ENCODE results near the gene RHNO1. TPM values are rescaled to one million over a fixed set of nuclear protein-coding genes. Genes with fewer than 3 reads are reported as not detected.
"Not testable (repeated sequence)": the region's sequence is repeated elsewhere in the genome, so short reads cannot be mapped to it uniquely, and the experiment has no call there.

RHNO1 gene
- total RNA-seq, 4 donors from 2014 or later: 17.2 to 33.1 (median 21.0) TPM

DNA sequence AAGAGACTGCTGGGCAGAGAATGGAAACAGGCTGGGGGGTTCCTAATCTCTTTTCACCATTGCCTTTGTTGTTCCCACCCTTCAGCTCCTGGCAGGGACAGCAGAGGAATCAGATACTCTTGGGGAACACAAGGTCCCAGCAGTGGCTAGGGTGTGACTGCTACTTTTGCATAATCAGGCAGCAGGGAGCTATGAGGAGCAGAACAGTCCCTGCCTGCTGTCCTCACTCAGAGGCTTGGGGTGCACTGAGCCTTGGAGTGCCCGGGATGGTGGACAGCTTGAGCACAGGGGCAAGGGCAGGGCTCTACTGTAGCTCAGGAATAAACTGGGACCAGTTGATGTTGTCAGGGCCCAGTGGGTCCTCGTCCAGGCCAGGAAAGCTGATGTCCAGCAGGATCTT is 18.7 kb upstream of the RHNO1 start:
- Histone ChIP-seq H3K4me1 (no peaks in the 10 kb centered on the region), H3K9me3 (no peaks in the 10 kb centered on the region), H3K27me3 (no peaks in the 10 kb centered on the region), H3K4me3 (no peak overlapping the region), H3K36me3 (peaks cover 27% of the 10 kb centered on the region), H3K27ac (no peak overlapping the region)
- DNase-seq (ENCODE audit: low spot score in 2 of 2): no peak
- no peak for TF ChIP-seq EP300 (IDR thresholded peaks at IDR 0.05)
- TF ChIP-seq, protein P1, sequence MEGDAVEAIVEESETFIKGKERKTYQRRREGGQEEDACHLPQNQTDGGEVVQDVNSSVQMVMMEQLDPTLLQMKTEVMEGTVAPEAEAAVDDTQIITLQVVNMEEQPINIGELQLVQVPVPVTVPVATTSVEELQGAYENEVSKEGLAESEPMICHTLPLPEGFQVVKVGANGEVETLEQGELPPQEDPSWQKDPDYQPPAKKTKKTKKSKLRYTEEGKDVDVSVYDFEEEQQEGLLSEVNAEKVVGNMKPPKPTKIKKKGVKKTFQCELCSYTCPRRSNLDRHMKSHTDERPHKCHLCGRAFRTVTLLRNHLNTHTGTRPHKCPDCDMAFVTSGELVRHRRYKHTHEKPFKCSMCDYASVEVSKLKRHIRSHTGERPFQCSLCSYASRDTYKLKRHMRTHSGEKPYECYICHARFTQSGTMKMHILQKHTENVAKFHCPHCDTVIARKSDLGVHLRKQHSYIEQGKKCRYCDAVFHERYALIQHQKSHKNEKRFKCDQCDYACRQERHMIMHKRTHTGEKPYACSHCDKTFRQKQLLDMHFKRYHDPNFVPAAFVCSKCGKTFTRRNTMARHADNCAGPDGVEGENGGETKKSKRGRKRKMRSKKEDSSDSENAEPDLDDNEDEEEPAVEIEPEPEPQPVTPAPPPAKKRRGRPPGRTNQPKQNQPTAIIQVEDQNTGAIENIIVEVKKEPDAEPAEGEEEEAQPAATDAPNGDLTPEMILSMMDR (IDR thresholded peaks at IDR 0.05): no peak
- no peak for TF ChIP-seq POLR2A (IDR thresholded peaks at IDR 0.05)
- no peak for TF ChIP-seq POLR2AphosphoS5 (IDR thresholded peaks at IDR 0.05)
- WGBS: no CpG with 5 or more reads among the region's 2 CpGs

DNA sequence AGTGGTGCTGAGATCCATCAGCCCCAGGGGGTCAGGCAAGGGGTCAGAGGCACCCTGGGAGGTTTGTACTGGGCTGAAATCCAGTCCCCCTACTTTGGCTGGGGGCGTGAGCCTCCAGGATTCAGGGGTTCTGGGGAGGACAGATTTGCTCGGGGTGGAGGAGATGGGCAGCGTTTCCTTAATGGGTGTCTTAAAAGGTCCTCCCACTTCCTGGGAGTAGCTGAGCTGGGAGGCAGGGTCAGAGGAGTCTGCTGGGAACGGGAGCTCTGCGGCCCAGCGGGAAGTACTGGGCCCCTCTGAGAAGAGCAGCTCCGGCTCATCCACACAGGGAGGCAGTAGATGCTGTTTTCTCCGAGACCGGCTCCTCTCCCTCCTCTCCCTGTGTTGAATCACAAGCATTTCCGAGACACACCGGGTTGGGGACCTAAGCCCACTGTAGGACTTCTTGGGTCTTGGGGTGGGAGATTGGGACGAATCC is 18.0 kb upstream of the RHNO1 start:
- DNase-seq (ENCODE audit: low spot score in 2 of 2): no peak
- Histone ChIP-seq H3K27ac (no peak overlapping the region), H3K4me1 (no peaks in the 10 kb centered on the region), H3K36me3 (peaks cover 27% of the 10 kb centered on the region), H3K4me3 (no peak overlapping the region), H3K9me3 (no peaks in the 10 kb centered on the region), H3K27me3 (no peaks in the 10 kb centered on the region)
- TF ChIP-seq, protein P1 (IDR thresholded peaks at IDR 0.05): no peak
- TF ChIP-seq POLR2AphosphoS5 (IDR thresholded peaks at IDR 0.05): no peak
- TF ChIP-seq POLR2A (IDR thresholded peaks at IDR 0.05): no peak
- WGBS: 86% methylated on average over 7 of the region's 12 CpGs

- H3K4me1 ChIP-seq: no peaks in the 10 kb centered on the region
- H3K36me3 ChIP-seq: peaks cover 35% of the 10 kb centered on the region
- DNase-seq (ENCODE audit: low spot score in 2 of 2): no peak
Observed at GRCh38 chr12:2860170-2860569, 16.9 kb upstream of the RHNO1 start.

DNA sequence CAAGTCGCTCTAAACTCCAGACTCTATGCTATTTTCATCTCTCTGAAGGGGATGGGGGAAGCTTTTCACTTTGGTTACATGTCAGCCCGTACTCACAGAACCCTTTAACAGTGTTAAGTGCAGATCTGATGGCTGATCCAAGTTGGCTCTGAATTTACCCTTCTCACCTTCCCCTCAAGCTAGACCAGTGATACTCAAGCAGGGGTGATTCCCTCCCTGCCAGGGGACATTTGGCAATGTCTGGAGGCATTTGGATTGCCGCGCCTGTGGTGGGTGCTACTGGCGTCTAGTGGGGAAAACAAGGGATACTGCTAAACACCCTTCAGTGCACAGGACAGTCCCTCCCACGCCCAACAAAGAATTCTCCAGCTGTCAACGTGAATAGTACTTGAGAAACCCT is 14.1 kb upstream of the RHNO1 start:
- no peaks in the 10 kb centered on the region for H3K9me3 ChIP-seq
- TF ChIP-seq EP300 (IDR thresholded peaks at IDR 0.05): no peak
- no peak overlapping the region for H3K4me3 ChIP-seq
- no peak overlapping the region for H3K27ac ChIP-seq
- no peaks in the 10 kb centered on the region for H3K27me3 ChIP-seq
- WGBS: 85% methylated on average over 6 of the region's 7 CpGs
- DNase-seq (ENCODE audit: low spot score in 2 of 2): no peak
- no peaks in the 10 kb centered on the region for H3K4me1 ChIP-seq
- peaks cover 28% of the 10 kb centered on the region for H3K36me3 ChIP-seq

More at GRCh38 chr12:2860170-2860569, 16.9 kb upstream of the RHNO1 start:
- Histone ChIP-seq H3K27ac (no peak overlapping the region), H3K4me3 (no peak overlapping the region), H3K9me3 (no peaks in the 10 kb centered on the region), H3K27me3 (no peaks in the 10 kb centered on the region)
- TF ChIP-seq POLR2AphosphoS5 (IDR thresholded peaks at IDR 0.05) (no peak), POLR2A (IDR thresholded peaks at IDR 0.05) (no peak), EP300 (IDR thresholded peaks at IDR 0.05) (no peak)
- TF ChIP-seq, protein P1 (IDR thresholded peaks at IDR 0.05): no peak

- H3K27ac ChIP-seq; DNase-seq (ENCODE audit: low spot score in 2 of 2); H3K27me3 ChIP-seq; H3K9me3 ChIP-seq; H3K4me3 ChIP-seq; H3K4me1 ChIP-seq: not testable (repeated sequence)
- peaks cover 23% of the 10 kb centered on the region for H3K36me3 ChIP-seq
- WGBS: 94% methylated on average over 7 of the region's 7 CpGs
Observed at GRCh38 chr12:2863402-2863801, 13.6 kb upstream of the RHNO1 start.

GRCh38 chr12:2864198-2864597 is 12.8 kb upstream of the RHNO1 start:
- Histone ChIP-seq H3K9me3 (no peaks in the 10 kb centered on the region), H3K4me1 (no peaks in the 10 kb centered on the region), H3K27ac (no peak overlapping the region), H3K27me3 (no peaks in the 10 kb centered on the region), H3K4me3 (no peak overlapping the region), H3K36me3 (peaks cover 15% of the 10 kb centered on the region)
- DNase-seq (ENCODE audit: low spot score in 2 of 2): no peak
- 95% methylated on average over 9 of the region's 9 CpGs for WGBS
- TF ChIP-seq POLR2AphosphoS5 (IDR thresholded peaks at IDR 0.05) (no peak), POLR2A (IDR thresholded peaks at IDR 0.05) (no peak), EP300 (IDR thresholded peaks at IDR 0.05) (no peak)
- TF ChIP-seq, protein P1 (IDR thresholded peaks at IDR 0.05): no peak

GRCh38 chr12:2868986-2869632 is 7.9 kb upstream of the RHNO1 start:
- not testable (repeated sequence) for H3K27me3 ChIP-seq; H3K27ac ChIP-seq; H3K9me3 ChIP-seq; H3K4me1 ChIP-seq; DNase-seq (ENCODE audit: low spot score in 2 of 2); H3K4me3 ChIP-seq; H3K36me3 ChIP-seq
- 87% methylated on average over 9 of the region's 9 CpGs for WGBS

All from suprapubic skin (tissue), 4 donors.